Right renal cortex interstitium (tissue), 3 donors: ENCODE results near the gene INPP5D. TPM values are rescaled to one million over a fixed set of nuclear protein-coding genes. Genes with fewer than 3 reads are reported as not detected.
"Not testable (repeated sequence)": the region's sequence is repeated elsewhere in the genome, so short reads cannot be mapped to it uniquely, and the experiment has no call there.

Experiments used
- DNase-seq, 3 donors: peaks; one replicate each; pipeline ENCODE4 v3.0.0-alpha.2; 2013; ENCODE audit warnings: low read depth in 3 of 3, low spot score in 2 of 3
- polyA plus RNA-seq, 3 donors: library from polyadenylated mRNA; unstranded; fragments of 120-200 nt; gene quantifications; one replicate each; pipeline ENCODE4 v1.2.1, GENCODE V29; 2013; ENCODE audit not compliant: insufficient read length in 3 of 3

The INPP5D gene
- polyA plus RNA-seq, 3 donors, result 6.2 to 6.7 (median 6.5) TPM

- no peak for DNase-seq
These were observed 104.8 kb downstream of the INPP5D start for GRCh38 chr2:233164967-233165366.

- DNase-seq, result no peak
These were observed 105.4 kb downstream of the INPP5D start for GRCh38 chr2:233165543-233165894.

GRCh38 chr2:233165895-233166661 lies 105.9 kb downstream of the INPP5D start:
- DNase-seq, result no peak

GRCh38 chr2:233168445-233168844 lies 108.3 kb downstream of the INPP5D start:
- DNase-seq, result no peak

- DNase-seq, result no peak
These were observed 108.8 kb downstream of the INPP5D start for GRCh38 chr2:233168919-233169318.

GRCh38 chr2:233171344-233171743 lies 111.2 kb downstream of the INPP5D start:
- DNase-seq, result no peak

- DNase-seq, result no peak
These were observed 113.0 kb downstream of the INPP5D start for GRCh38 chr2:233173115-233173514.

- no peak for DNase-seq
These were observed 114.0 kb downstream of the INPP5D start for GRCh38 chr2:233174137-233174536.

GRCh38 chr2:233178994-233179847 lies 119.1 kb downstream of the INPP5D start:
- DNase-seq, result no peak

- no peak for DNase-seq
These were observed 119.8 kb downstream of the INPP5D start for GRCh38 chr2:233179848-233180366.

- DNase-seq, result no peak
These were observed 123.8 kb downstream of the INPP5D start for GRCh38 chr2:233183869-233184418.

GRCh38 chr2:233184669-233185068 lies 124.5 kb downstream of the INPP5D start:
- DNase-seq, result no peak

GRCh38 chr2:233185330-233185729 lies 125.2 kb downstream of the INPP5D start:
- no peak for DNase-seq

GRCh38 chr2:233185963-233186362 lies 125.8 kb downstream of the INPP5D start:
- no peak for DNase-seq

GRCh38 chr2:233186851-233187250 lies 126.7 kb downstream of the INPP5D start:
- no peak for DNase-seq

- no peak for DNase-seq
These were observed 128.9 kb downstream of the INPP5D start for GRCh38 chr2:233189025-233189424.

- not testable (repeated sequence) for DNase-seq
These were observed 130.9 kb downstream of the INPP5D start for GRCh38 chr2:233191016-233191415.

- no peak for DNase-seq
These were observed 133.6 kb downstream of the INPP5D start for GRCh38 chr2:233193738-233194137.

- no peak for DNase-seq
These were observed 134.9 kb downstream of the INPP5D start for GRCh38 chr2:233195027-233195426.

- DNase-seq, result no peak
These were observed 136.9 kb downstream of the INPP5D start for GRCh38 chr2:233197022-233197421.

- no peak for DNase-seq
These were observed 137.9 kb downstream of the INPP5D start for GRCh38 chr2:233198026-233198425.
